ENCODE measurements around the gene KRT2. TPM values are rescaled to one million over a fixed set of nuclear protein-coding genes. Genes with fewer than 3 reads are reported as not detected.

Gene KRT2
- total RNA-seq, 1 donor from 2014 or later: not detected

DNA sequence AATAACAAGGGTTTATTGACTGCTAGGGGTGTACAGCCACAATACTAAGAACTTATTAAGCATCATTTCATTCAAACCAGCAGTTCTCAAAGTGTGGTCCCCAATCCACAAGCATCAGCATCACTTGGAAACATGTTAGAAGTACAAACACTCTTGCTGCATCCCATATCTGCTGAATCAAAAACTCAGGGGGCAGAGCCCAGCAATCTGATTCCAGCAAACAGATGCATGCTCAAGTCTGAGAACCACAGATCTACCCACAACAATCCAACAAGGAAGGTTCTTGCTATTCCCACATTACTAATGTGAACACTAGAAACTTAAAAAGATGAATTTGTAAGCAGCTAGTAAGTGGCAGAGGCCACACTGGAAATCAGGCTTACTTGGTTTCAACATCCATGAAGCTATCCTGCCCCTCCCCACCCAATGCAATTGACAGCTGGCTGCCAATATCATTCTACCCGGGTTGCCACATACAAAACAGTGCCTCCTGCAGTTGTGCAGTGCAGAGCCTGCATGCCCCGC is 45.1 kb upstream of the KRT2 start:
- TF ChIP-seq, protein P1, sequence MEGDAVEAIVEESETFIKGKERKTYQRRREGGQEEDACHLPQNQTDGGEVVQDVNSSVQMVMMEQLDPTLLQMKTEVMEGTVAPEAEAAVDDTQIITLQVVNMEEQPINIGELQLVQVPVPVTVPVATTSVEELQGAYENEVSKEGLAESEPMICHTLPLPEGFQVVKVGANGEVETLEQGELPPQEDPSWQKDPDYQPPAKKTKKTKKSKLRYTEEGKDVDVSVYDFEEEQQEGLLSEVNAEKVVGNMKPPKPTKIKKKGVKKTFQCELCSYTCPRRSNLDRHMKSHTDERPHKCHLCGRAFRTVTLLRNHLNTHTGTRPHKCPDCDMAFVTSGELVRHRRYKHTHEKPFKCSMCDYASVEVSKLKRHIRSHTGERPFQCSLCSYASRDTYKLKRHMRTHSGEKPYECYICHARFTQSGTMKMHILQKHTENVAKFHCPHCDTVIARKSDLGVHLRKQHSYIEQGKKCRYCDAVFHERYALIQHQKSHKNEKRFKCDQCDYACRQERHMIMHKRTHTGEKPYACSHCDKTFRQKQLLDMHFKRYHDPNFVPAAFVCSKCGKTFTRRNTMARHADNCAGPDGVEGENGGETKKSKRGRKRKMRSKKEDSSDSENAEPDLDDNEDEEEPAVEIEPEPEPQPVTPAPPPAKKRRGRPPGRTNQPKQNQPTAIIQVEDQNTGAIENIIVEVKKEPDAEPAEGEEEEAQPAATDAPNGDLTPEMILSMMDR (IDR thresholded peaks at IDR 0.05; ENCODE audit: borderline replicate concordance): no peak
- DNase-seq: no peak
- intact Hi-C loops (cut with micrococcal nuclease): no loop called here
- H3K4me1 ChIP-seq: peaks cover 16% of the 10 kb centered on the region
- H3K9me3 ChIP-seq (replicated peaks): no peaks in the 10 kb centered on the region
- no peak overlapping the region for H3K27ac ChIP-seq (replicated peaks)
- H3K36me3 ChIP-seq: no peaks in the 10 kb centered on the region
- H3K27me3 ChIP-seq (ENCODE audit: low read depth): peaks cover 48% of the 10 kb centered on the region
- no peak overlapping the region for H3K4me3 ChIP-seq

GRCh38 chr12:52696588-52696987 is 44.6 kb upstream of the KRT2 start:
- H3K27me3 ChIP-seq (ENCODE audit: low read depth): peaks cover 48% of the 10 kb centered on the region
- peaks cover 16% of the 10 kb centered on the region for H3K4me1 ChIP-seq
- no peak overlapping the region for H3K27ac ChIP-seq (replicated peaks)
- no peaks in the 10 kb centered on the region for H3K9me3 ChIP-seq (replicated peaks)
- intact Hi-C loops (cut with micrococcal nuclease): no loop called here
- TF ChIP-seq, protein P1 (IDR thresholded peaks at IDR 0.05; ENCODE audit: borderline replicate concordance): no peak
- no peaks in the 10 kb centered on the region for H3K36me3 ChIP-seq
- H3K4me3 ChIP-seq: no peak overlapping the region
- no peak for DNase-seq

DNA sequence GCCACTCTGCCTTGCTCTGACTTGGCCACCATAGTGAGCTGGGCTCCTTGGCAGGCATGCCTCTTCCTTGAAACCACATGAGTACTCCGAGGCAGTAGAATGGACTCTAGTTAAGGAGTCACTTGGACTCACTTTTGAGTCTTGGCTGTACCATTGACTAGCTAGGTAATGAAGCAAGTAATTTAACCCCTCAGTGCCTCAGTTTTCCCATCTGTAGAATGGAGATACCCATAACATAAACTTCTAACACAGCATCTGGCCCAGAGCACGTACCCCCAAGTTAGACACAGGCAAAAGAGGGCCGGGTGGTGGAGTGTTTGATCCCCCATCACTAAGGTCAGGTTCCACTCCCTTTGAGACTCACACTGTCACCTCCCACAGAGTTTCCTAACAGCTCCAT is 43.0 kb upstream of the KRT2 start:
- H3K4me1 ChIP-seq: peaks cover 26% of the 10 kb centered on the region
- no peak overlapping the region for H3K4me3 ChIP-seq
- TF ChIP-seq, protein P1 (IDR thresholded peaks at IDR 0.05; ENCODE audit: borderline replicate concordance): no peak
- H3K27ac ChIP-seq (replicated peaks): no peak overlapping the region
- H3K27me3 ChIP-seq (ENCODE audit: low read depth): peaks cover 62% of the 10 kb centered on the region
- intact Hi-C loops (cut with micrococcal nuclease): no loop called here
- no peaks in the 10 kb centered on the region for H3K9me3 ChIP-seq (replicated peaks)
- no peaks in the 10 kb centered on the region for H3K36me3 ChIP-seq
- no peak for DNase-seq

DNA sequence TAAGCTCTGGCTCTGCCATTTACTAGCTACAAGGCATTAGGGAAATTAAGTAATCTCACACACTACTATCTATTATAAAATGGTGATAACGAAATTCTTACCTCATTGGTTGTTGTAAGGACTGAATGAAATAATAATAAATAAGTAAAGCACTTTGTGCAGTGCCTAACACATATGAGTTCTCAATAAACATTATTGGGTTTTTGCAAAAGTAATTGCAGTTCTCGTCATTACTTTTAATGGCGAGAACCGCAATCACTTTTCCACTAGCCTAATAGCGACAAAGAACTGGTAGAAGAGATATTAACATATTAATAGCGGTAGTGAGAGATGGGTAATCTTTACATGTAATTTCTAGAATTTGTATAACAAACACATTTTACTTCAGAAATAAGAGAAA is 42.1 kb upstream of the KRT2 start:
- DNase-seq: no peak
- Histone ChIP-seq H3K27me3 (ENCODE audit: low read depth) (peaks cover 69% of the 10 kb centered on the region), H3K4me3 (no peak overlapping the region), H3K27ac (replicated peaks) (no peak overlapping the region), H3K36me3 (no peaks in the 10 kb centered on the region), H3K9me3 (replicated peaks) (no peaks in the 10 kb centered on the region), H3K4me1 (peaks cover 18% of the 10 kb centered on the region)
- intact Hi-C loops (cut with micrococcal nuclease): no loop called here
- TF ChIP-seq, protein P1 (IDR thresholded peaks at IDR 0.05; ENCODE audit: borderline replicate concordance): no peak

GRCh38 chr12:52693261-52693660 is 41.2 kb upstream of the KRT2 start:
- DNase-seq: no peak
- Histone ChIP-seq H3K36me3 (no peaks in the 10 kb centered on the region), H3K27ac (replicated peaks) (no peak overlapping the region), H3K4me3 (no peak overlapping the region), H3K9me3 (replicated peaks) (no peaks in the 10 kb centered on the region), H3K27me3 (ENCODE audit: low read depth) (peaks cover 78% of the 10 kb centered on the region), H3K4me1 (peaks cover 10% of the 10 kb centered on the region)
- intact Hi-C loops (cut with micrococcal nuclease): no loop called here
- TF ChIP-seq, protein P1 (IDR thresholded peaks at IDR 0.05; ENCODE audit: borderline replicate concordance): no peak
